Measurements from ENCODE around the gene PSMC2. TPM values are rescaled to one million over a fixed set of nuclear protein-coding genes. Genes with fewer than 3 reads are reported as not detected.

The PSMC2 gene
- total RNA-seq, 4 donors from 2014 or later = 65.9 to 128 (median 105) TPM

DNA sequence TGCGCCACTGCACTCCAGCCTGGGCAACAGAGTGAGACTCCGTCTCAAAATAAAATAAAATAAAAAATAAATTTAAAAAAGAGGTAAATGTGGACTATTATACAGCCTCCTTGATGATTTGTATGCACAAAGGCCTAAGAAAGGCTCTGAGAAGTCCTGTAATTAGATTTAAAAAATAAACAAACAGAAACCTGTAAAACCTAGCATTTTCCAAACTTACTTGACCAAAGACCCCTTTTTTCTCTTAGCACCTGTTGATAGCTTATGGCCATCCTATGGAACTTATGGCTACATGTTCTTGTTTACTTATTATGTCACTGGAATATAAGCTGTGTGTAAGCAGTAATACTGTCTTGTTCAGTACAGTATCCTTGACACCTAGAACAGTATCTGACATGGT lies 8.6 kb upstream of the PSMC2 start:
- Histone ChIP-seq H3K36me3 (peaks cover 10 to 81% (median 13%) of the 10 kb centered on the region in 3 donors), H3K27ac (no peak overlapping the region), H3K27me3 (no peaks in the 10 kb centered on the region), H3K4me1 (peaks cover 6 to 27% (median 13%) of the 10 kb centered on the region in 3 donors), H3K4me3 (no peak overlapping the region), H3K9me3 (no peaks in the 10 kb centered on the region)
- no peak for DNase-seq
- WGBS, 2 donors = 87 to 89% methylated on average over 2 of the region's 2 CpGs
- intact Hi-C loops (cut with DNase I) = no loop called here
- no peak for TF ChIP-seq POLR2A (IDR thresholded peaks at IDR 0.05)
- TF ChIP-seq, protein P1, sequence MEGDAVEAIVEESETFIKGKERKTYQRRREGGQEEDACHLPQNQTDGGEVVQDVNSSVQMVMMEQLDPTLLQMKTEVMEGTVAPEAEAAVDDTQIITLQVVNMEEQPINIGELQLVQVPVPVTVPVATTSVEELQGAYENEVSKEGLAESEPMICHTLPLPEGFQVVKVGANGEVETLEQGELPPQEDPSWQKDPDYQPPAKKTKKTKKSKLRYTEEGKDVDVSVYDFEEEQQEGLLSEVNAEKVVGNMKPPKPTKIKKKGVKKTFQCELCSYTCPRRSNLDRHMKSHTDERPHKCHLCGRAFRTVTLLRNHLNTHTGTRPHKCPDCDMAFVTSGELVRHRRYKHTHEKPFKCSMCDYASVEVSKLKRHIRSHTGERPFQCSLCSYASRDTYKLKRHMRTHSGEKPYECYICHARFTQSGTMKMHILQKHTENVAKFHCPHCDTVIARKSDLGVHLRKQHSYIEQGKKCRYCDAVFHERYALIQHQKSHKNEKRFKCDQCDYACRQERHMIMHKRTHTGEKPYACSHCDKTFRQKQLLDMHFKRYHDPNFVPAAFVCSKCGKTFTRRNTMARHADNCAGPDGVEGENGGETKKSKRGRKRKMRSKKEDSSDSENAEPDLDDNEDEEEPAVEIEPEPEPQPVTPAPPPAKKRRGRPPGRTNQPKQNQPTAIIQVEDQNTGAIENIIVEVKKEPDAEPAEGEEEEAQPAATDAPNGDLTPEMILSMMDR (IDR thresholded peaks at IDR 0.05) = no peak

DNA sequence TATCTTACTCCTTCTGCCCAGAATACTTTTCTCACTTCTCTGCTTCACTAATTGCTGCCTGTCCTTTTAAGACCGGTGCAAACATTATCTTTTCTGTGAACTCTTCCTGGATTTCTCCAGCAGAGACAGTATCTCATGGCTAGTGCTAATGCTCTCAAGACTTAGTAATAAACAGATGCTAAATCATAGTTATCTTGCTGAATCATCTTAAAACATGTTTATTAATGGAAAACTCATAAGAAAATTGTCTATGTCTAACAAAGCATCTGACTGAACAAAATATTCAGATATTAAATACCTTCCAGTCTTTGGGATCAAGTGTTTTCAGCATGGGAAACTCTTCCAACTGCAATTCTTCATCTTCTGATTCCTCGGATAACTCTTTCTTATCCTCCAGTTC lies 6.0 kb upstream of the PSMC2 start:
- intact Hi-C loops (cut with DNase I) = no loop called here
- TF ChIP-seq, protein P1 (IDR thresholded peaks at IDR 0.05) = no peak
- TF ChIP-seq POLR2A (IDR thresholded peaks at IDR 0.05) = no peak
- Histone ChIP-seq H3K36me3 (peaks cover 10 to 55% (median 13%) of the 10 kb centered on the region in 3 donors), H3K9me3 (no peaks in the 10 kb centered on the region), H3K4me1 (peaks cover 6 to 40% (median 13%) of the 10 kb centered on the region in 3 donors), H3K27ac (no peak overlapping the region), H3K4me3 (no peak overlapping the region), H3K27me3 (no peaks in the 10 kb centered on the region)
- no peak for DNase-seq
- WGBS, 2 donors = 72 to 75% methylated on average over 2 of the region's 2 CpGs

DNA sequence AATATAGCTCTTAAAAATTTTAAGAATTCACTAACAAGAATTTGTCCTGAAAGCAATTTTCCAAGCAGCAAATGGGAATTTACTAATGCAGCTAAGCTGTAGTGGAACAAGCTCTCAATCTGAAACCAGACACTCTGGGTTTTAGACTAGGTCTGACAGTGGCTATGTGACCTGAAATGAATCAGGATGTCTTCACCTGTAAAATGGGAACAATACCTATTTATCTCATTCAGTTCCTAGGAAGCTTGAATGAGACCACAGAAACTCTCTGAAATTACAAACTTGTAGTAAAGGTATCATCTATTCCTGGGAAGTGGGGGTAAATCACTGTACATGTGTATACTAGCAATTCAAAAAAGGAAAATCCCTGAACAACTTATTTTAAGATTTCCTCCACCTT lies 4.1 kb upstream of the PSMC2 start:
- H3K36me3 ChIP-seq = peaks cover 3 to 37% (median 7%) of the 10 kb centered on the region in 3 donors
- TF ChIP-seq, protein P1 (IDR thresholded peaks at IDR 0.05) = no peak
- TF ChIP-seq POLR2A (IDR thresholded peaks at IDR 0.05) = no peak
- no peak for DNase-seq
- H3K4me3 ChIP-seq = peak overlapping the region; percentile 79 to 98 (median 90)
- intact Hi-C loops (cut with DNase I) = no loop called here
- H3K27ac ChIP-seq = peak overlapping the region in 2 of 4 donors; percentile 90 to 92
- H3K27me3 ChIP-seq = no peaks in the 10 kb centered on the region
- no peaks in the 10 kb centered on the region for H3K9me3 ChIP-seq
- peaks cover 8 to 52% (median 18%) of the 10 kb centered on the region in 3 donors for H3K4me1 ChIP-seq

DNA sequence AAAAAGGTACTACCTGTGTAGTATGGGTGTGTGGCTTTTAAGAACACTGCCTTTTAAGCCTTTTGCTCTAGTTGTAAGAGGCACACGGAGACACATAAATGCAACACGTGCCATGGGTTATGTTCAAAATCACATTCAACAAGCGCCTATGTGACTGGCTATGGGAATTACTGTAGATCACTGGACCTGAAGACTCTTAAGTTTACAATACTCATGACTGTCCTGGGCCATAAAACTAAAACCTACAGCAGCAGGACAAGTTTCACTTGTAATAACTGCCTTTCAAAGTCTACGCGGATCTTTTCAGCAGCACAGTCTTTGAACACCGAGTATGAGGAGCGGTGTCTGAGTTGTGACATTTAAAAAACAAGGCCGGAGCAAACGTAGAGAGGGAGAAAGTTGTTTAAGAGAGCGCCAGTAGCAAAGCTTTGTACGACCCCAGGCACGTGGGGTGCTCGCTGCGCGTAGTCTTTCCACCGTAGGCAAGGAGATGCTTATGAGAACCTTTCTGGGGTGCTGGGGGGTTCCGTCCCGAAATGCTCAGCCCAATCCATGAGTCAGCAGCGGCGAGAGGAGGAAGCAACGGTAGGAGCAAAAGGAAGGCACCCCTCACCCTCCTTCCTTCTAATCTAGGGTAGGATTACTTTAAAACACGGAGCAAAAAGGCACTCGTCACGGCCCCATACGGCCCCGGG lies 3.5 kb upstream of the PSMC2 start:
- no peak for TF ChIP-seq POLR2A (IDR thresholded peaks at IDR 0.05)
- TF ChIP-seq, protein P1 (IDR thresholded peaks at IDR 0.05) = no peak
- Histone ChIP-seq H3K4me3 (peak overlapping the region; percentile 79 to 98 (median 90)), H3K36me3 (peaks cover 3 to 31% (median 7%) of the 10 kb centered on the region in 3 donors), H3K4me1 (peaks cover 13 to 58% (median 24%) of the 10 kb centered on the region in 3 donors), H3K9me3 (no peaks in the 10 kb centered on the region), H3K27ac (peak overlapping the region; percentile 86 to 92 (median 91)), H3K27me3 (no peaks in the 10 kb centered on the region)
- intact Hi-C loops (cut with DNase I) = no loop called here
- DNase-seq = no peak
- 1% methylated on average over 17 to 21 of the region's 26 CpGs for WGBS, 2 donors

DNA sequence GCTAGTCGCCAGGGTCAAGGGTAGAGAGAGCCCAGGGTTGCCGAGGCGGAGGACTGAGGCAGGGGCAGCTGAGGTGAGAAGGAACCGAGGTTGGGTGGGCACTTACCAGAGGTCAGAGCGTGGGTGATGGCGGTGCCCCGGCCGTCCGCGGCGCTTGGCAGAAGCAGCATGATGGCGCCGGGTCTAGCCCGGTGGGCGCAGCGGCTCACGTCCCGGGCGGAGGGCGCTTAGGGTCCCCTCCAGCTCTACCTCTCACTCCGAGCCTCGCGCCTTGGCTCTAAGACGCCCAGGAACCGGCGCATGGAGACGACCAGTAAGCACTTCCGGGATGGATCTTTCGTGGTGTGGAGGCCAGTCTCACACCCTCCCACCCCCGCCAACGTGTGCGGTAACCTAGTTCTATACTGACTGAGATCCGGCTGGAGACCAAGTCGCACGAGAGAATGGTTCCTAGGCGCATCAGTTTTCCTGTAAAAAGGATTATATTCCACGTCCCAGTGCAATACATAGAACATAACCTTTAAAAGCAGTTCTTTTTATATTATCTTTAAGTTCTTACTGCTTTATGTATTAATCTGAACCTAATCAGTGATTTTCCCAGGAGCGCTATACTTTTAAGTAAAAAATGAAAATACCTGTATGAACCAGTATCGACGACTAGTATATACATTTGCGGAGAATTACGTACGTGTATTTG lies 2.8 kb upstream of the PSMC2 start, which contains the start of gene DNAJC2:
Gene DNAJC2 (minus strand): TSS at position 315 of the 697 bp plus-strand sequence. CDS start 145 bp downstream, at position 170.
- Histone ChIP-seq H3K4me1 (peaks cover 16 to 65% (median 31%) of the 10 kb centered on the region in 3 donors), H3K27ac (peak within 1 kb of the TSS; percentile 86 to 92 (median 91)), H3K9me3 (no peaks in the 10 kb centered on the region), H3K27me3 (no peaks in the 10 kb centered on the region), H3K4me3 (peak within 1 kb of the TSS; percentile 79 to 98 (median 90)), H3K36me3 (peaks cover 3 to 24% (median 7%) of the 10 kb centered on the region in 3 donors)
- intact Hi-C loops (cut with DNase I) = no loop called here
- DNase-seq = peak; percentile 53
- TF ChIP-seq, protein P1 (IDR thresholded peaks at IDR 0.05) = no peak
- peak in 2 of 4 donors; percentile 60 to 62 for TF ChIP-seq POLR2A (IDR thresholded peaks at IDR 0.05)
- WGBS, 2 donors = 10 to 16% methylated on average over 21 to 34 of the region's 43 CpGs
